ENCODE data around the gene GSTO1. TPM values are rescaled to one million over a fixed set of nuclear protein-coding genes. Genes with fewer than 3 reads are reported as not detected.

Gene GSTO1
- polyA plus RNA-seq, 3 donors, result 131 to 581 (median 495) TPM

GRCh38 chr10:104314591-104315485, 60.1 kb downstream of the GSTO1 start:
- H3K4me1 Mint-ChIP-seq, result peaks cover 43% of the 10 kb centered on the region
- intact Hi-C loops (cut with micrococcal nuclease), result no loop called here
- H3K27ac ChIP-seq (ENCODE audit: low read depth in 1 of 2, low read length in 2 of 2), result no peak overlapping the region
- H3K4me3 Mint-ChIP-seq, result peak overlapping the region in 1 of 2 donors; percentile 31
- H3K4me1 ChIP-seq (ENCODE audit: control insufficient read depth in 1 of 2, insufficient read depth in 2 of 2, low read length in 2 of 2), result peaks cover 15 to 30% of the 10 kb centered on the region in 2 donors
- H2AFZ ChIP-seq (ENCODE audit: insufficient read depth, low read depth, low read length, poor library complexity, severe bottlenecking), result no peak overlapping the region
- TF ChIP-seq CTCF (IDR thresholded peaks at IDR 0.05), result no peak
- peaks cover 100% of the 10 kb centered on the region for H3K79me2 ChIP-seq (ENCODE audit: insufficient read depth, low read length)
- H3K27ac Mint-ChIP-seq, result no peak overlapping the region
- H4K20me1 ChIP-seq (ENCODE audit: insufficient read depth, low read length), result peaks cover 100% of the 10 kb centered on the region
- peaks cover 63 to 85% of the 10 kb centered on the region in 2 donors for H3K36me3 ChIP-seq (replicated peaks in 1 of 2; ENCODE audit: control insufficient read depth in 1 of 2, insufficient read depth in 2 of 2, low read length in 2 of 2)
- no peaks in the 10 kb centered on the region for H3K9me3 ChIP-seq (replicated peaks in 1 of 2; ENCODE audit: control insufficient read depth in 1 of 2, insufficient read depth in 1 of 2, low read length in 2 of 2)
- no peaks in the 10 kb centered on the region for H3K27me3 ChIP-seq (ENCODE audit: control insufficient read depth in 2 of 2, insufficient read depth in 2 of 2, low read length in 2 of 2)
- no peak overlapping the region for H3K9ac ChIP-seq (ENCODE audit: insufficient read depth, low read length, poor library complexity, severe bottlenecking)
- no peak overlapping the region for H3K4me3 ChIP-seq (replicated peaks in 1 of 3; ENCODE audit: low read depth in 2 of 3, low read length in 3 of 3)
- DNase-seq, result no peak
- H3K36me3 Mint-ChIP-seq, result peaks cover 72 to 92% of the 10 kb centered on the region in 2 donors
- H3K27me3 Mint-ChIP-seq (ENCODE audit: low read depth in 3 of 3), result peaks cover 0 to 1% (median 0%) of the 10 kb centered on the region in 3 donors
- H3K9me3 Mint-ChIP-seq, result peaks cover 0 to 2% (median 0%) of the 10 kb centered on the region in 7 donors
- 97% methylated on average over 43 of the region's 43 CpGs for WGBS (ENCODE audit: insufficient coverage)
- H3K4me2 ChIP-seq (replicated peaks; ENCODE audit: extremely low read depth, low read length, poor library complexity, severe bottlenecking), result no peak overlapping the region

GRCh38 chr10:104315486-104315921, 60.8 kb downstream of the GSTO1 start:
- Histone ChIP-seq H3K4me2 (replicated peaks; ENCODE audit: extremely low read depth, low read length, poor library complexity, severe bottlenecking) (no peak overlapping the region), H2AFZ (ENCODE audit: insufficient read depth, low read depth, low read length, poor library complexity, severe bottlenecking) (no peak overlapping the region), H3K27me3 (ENCODE audit: control insufficient read depth in 2 of 2, insufficient read depth in 2 of 2, low read length in 2 of 2) (no peaks in the 10 kb centered on the region), H4K20me1 (ENCODE audit: insufficient read depth, low read length) (peaks cover 100% of the 10 kb centered on the region), H3K9ac (ENCODE audit: insufficient read depth, low read length, poor library complexity, severe bottlenecking) (no peak overlapping the region), H3K4me1 (ENCODE audit: control insufficient read depth in 1 of 2, insufficient read depth in 2 of 2, low read length in 2 of 2) (peaks cover 22 to 36% of the 10 kb centered on the region in 2 donors), H3K4me3 (replicated peaks in 1 of 3; ENCODE audit: low read depth in 2 of 3, low read length in 3 of 3) (no peak overlapping the region), H3K9me3 (replicated peaks in 1 of 2; ENCODE audit: control insufficient read depth in 1 of 2, insufficient read depth in 1 of 2, low read length in 2 of 2) (no peaks in the 10 kb centered on the region), H3K27ac (ENCODE audit: low read depth in 1 of 2, low read length in 2 of 2) (peak overlapping the region in 1 of 2 donors; percentile 39), H3K79me2 (ENCODE audit: insufficient read depth, low read length) (peaks cover 100% of the 10 kb centered on the region), H3K36me3 (replicated peaks in 1 of 2; ENCODE audit: control insufficient read depth in 1 of 2, insufficient read depth in 2 of 2, low read length in 2 of 2) (peaks cover 56 to 79% of the 10 kb centered on the region in 2 donors)
- no peak for DNase-seq
- H3K9me3 Mint-ChIP-seq, result peaks cover 0 to 2% (median 0%) of the 10 kb centered on the region in 7 donors
- peaks cover 70 to 90% of the 10 kb centered on the region in 2 donors for H3K36me3 Mint-ChIP-seq
- H3K27me3 Mint-ChIP-seq (ENCODE audit: low read depth in 3 of 3), result peaks cover 0 to 1% (median 0%) of the 10 kb centered on the region in 3 donors
- 97% methylated on average over 22 of the region's 22 CpGs for WGBS (ENCODE audit: insufficient coverage)
- H3K4me3 Mint-ChIP-seq, result no peak overlapping the region
- H3K4me1 Mint-ChIP-seq, result peaks cover 46% of the 10 kb centered on the region
- no peak for TF ChIP-seq CTCF (IDR thresholded peaks at IDR 0.05)
- intact Hi-C loops (cut with micrococcal nuclease), result no loop called here
- peak overlapping the region in 1 of 7 donors; percentile 37 for H3K27ac Mint-ChIP-seq
